ENCODE measurements around the gene NFE2. TPM values are rescaled to one million over a fixed set of nuclear protein-coding genes. Genes with fewer than 3 reads are reported as not detected.

NFE2 gene
- polyA plus RNA-seq, 1 donor, result 1.5 TPM

DNA sequence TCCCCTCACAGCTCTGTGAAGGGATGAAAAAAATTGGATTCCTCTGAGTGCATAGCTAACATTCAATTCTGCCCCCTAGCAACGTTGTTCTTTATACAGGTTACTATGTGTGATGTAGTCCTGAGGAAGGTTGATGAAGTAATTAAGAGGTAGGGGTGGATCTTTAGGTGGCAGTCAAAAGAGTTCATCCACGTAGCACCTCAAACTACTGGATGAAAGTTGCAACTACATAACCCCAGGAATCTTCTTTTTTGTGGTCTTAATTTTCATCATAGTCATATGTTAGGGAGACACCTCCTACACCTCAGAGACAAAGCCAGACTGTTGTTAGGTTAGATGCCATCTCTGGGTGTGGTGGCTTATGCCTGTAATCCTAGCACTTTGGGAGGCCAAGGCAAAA, 10.2 kb upstream of the NFE2 start:
- DNase-seq, result no peak

DNA sequence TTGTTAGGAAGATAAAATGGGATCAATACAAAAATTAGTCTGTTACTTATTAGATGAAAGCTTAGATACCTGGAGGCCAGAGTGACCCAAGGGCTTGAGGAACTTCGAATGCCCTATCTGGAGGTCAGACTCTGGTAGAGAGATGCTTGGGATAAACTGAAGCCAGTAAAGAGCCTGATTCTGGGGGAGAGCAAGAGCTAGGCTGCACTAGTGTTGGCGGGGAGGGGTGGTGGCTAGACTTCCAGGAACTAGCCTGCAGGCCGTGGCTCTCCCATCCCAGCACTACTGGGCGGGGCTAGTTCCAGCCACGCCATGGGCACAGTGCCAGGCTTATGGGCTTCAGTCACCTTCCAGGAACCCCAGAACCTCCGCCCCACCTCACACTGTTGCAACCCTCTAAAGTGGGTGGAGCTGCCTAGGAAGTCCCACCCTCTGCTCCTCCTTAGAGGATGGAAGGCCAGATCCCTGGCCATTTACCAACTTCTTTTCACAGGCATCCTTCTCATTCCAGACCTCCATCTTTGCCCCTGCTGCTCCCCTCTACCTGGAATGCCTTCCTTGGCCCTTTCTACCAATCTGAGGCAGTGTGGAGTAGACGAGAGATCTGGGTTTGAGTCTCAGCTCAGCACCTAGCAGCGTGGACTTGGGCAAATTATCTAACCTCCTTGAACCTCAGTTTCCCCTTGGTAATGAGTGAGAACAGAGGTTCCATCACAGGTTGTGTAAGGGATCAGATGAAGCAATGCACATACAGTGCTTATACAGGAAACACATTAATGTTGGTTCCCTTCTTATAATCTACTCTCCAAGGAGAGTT, 6.3 kb upstream of the NFE2 start:
- DNase-seq, result no peak

DNA sequence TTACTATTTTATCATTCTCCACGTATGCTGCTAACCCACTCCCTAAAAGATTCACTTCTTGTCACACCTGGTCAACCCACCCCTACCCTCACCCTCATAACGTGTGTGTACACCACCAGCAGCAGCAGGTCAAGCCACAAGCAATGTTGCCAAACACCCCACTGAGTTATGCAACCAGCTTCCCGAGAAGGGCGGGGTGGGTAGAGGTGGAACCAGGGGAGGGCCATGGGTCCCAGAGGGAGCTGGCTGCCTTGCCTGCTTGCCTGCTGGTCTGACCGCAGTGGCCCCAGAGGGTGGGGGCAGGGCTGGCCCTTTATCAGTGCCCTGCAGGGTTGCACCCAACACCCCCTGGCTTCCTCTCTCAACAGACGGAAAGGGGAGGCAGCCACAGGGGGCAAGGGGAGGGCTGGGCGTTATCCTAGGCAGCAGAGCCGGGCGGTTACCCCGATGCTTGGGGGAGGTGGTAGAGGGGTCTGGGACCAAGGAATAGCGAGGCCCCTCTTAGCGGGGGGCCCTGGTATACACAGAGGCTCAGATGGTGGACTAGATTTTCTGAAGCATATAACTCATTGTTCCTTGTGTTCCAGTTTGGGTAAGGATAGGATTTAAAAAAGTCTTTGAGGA, 3.5 kb upstream of the NFE2 start:
- DNase-seq, result no peak

DNA sequence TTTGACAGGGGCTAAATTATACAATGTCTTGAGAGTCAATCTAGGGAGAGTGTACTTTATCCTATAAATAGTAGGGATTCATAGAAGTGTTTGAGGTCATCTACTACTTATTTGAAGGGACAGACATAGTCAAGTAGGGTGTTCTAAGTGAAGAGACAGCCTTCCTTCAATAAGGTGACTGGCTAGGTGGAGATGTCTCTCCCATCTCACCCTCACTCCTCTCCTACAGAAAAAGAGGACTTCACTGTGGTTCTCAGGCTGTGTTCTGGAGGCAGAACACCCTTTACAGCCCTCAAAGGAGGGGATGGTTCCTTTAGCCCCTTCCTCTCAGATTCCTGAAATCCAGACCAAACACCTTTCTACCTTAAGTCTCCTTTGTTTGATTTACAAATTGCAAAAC, 2.8 kb upstream of the NFE2 start:
- no peak for DNase-seq

DNA sequence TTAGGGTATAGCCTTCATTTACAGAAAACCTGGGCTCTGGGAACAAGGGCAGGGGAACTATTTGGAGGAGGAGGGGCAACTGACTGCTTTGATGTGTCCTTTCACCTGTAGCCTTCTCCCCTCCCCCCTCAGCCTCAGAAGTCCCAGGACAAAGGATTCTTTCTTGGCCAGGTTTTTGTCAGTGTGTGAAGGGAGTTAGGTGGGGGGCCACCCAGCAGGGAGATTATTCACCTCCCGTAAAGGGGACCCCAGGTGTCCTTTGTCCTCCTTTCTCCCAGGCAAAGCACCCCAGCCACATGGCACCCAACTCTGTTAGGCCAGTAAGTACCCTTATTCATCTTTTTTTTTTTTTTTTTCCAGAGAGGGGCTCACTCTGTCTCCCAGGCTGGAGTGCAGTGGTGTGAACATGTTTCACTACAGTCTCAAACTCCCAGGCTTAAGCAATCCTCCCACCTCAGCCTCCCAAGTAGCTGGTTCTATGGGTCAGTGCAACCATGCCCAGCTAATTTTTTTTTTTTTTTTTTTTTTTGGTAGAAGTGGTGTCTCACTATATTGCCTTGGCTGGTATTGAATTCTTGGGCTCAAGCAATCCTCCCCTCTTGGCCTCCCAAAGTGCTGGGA, 723 bp upstream of the NFE2 start:
- no peak for DNase-seq

DNA sequence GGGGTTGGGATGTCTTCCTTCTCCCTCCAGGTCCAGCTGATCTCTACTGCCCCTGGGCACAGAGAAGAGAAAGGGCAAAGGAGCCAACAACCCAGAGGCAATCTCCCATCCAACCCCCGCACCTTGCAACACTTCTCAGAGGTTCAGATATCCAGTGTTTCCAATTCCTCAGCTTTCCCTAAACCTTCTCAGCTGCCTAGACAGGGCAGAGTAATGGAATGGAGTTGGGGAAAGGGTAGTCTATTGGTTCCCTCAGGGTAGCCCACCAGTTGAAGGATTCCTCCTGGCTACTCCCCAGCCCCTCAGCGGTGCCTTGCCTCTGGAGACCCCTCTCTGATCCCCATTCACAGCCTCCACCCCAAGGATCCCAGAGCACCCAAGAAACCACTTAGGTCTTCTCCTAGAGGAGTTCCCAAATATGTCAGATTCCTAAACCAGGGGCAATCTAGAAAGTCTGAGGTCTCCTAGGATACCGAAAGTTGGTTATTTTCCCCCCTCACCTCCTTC, 537 bp downstream of the NFE2 start:
- no peak for DNase-seq

DNA sequence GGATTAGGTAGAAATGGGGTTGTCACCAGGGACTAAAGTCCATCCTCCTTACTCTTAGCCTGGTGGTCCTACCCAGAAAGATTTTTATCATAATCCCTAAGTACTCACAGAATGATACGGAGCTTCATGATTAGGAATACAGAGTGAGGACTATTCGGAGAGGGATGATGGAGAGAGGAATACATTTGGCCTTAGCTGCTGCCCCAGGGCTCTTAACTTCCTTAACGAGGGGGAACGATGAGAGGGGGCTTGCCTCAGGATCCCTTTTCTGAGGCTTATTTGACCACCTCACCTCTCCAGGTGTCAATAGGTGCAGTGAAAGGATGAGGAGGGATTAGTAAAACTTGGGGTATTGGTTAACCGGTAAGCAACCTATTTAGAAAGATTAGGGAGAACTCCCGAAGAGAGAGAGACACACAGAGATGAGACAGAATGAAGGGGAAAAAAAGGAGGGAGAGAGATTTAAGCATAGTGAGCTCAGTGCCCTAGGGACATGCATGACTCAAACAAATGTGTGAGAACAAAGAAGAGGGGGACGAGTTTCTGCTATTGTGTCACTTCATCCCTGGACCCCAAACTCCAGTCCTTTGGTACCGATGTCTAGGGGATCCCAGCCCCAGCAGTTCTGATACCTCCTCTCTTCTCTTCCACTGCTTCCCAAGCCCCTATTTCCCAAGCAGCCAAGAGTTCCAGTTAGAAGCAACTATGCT, 1.1 kb downstream of the NFE2 start:
- DNase-seq, result no peak

DNA sequence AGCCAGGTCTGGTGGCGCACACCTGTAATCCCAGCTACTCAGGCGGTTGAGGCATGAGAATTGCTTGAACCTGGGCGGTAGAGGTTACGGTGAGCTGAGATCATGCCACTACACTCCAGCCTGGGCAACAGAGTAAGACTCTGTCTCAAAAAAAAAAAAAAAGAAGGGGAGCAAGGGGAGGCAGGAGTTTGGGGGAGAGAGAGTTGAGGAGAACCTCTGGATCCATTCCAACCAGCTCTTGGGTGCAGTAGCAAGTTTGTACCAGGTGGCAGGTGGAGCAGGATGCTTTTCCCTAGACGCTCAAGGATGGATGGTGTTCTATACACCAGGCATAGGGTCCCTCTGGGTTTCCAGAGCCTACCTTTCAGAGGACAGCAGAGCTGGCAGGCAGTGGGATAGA, 1.9 kb downstream of the NFE2 start:
- no peak for DNase-seq

DNA sequence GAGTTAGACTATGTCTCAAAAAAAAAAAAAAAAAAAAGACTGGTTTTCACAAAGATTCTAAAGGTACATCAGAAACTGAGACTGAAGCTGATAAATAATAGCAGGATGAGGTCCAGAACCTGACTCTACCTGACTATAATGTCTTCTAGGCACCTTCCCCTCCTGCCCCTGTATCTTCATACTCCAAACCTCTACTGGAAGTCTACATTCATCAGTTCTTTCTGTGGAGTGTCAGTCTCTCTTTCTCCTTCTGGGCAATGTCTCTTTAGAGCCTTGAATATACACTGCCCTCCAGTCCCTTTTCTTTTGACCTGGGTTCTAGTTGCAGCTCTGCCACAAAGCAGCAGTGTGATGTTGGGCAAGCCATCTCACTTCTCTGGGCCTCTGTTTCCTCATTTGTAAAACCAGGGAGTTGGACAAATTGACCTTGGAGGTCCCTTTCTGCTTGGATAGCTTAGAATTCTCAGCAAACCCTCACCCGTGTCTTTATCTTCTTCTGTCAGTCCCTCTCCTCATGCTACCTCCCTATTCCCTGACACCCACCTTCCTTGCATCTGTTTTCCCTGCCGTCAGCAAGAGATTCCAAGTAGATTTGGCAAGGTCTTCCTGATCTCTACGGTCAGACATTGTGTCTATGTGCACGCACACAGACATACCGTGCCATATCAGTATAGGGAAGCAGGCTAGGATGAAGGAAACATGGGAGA, 4.3 kb downstream of the NFE2 start:
- no peak for DNase-seq

DNA sequence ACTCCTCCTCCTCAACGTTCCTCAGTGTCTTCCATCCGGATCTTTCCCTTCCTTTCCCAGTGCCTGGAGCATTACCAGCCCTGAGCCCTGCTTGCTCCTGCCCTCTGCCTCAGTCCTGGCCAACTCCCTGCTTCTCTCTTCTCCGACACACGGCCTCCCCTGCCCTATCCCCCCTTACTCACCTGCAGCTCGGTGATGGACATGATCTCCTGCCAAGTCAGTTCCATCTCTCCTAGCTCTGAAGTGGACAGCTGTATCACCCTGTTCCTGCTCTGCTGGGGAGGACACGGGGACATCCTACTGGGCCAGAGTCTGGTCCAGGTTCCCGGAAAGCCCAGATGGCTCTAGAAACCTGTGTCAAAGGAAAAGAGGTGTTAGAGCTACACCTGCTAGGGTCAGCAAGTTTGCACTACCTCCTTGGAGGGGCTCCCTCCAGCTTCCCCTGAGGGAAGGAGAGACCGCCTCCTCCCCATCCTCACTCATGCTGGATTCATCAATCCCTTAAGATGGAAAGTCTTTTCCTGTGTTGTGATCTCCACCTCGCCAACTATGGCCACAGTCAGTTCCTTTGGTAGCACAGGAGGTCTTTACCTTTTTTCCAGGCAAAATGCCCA, 5.8 kb downstream of the NFE2 start:
- no peak for DNase-seq

DNA sequence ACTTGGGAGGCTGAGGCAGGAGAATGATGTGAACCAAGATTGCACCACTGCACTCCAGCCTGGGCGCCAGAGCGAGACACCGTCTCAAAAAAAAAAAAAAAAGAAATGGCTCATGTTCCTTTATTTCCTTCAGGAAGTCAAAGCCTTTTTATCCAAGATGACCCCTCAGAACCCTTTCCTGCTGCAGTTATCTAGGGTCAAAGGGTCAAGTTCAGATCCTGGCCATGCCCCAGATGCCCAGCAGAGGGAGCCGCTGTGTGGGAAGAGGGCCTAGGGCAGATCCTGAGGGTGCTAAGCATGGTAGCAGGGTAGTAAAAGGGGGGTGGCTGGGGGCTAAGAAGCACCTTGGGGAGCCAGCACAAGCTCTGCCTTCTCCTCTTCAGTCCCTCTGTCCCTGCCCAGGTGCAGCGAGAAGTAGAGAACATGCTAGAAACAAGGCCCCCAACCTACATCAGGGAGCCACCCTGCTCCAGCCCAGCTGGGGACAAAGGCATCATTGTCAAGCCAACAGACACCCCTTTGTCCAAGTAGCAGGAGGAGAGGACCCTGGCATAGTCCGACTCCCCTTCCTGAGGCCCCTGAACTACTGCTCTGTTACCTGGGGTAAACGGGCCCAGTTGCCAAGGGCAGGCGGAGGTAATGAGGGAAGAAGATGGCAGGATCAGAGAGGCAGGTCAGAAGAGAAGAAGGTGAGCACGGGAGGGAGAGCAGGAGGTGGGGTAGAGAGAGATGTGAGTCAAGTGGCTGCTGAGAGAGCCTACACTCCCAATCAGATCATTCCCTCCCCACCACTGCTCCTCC, 6.5 kb downstream of the NFE2 start:
- DNase-seq, result no peak

DNA sequence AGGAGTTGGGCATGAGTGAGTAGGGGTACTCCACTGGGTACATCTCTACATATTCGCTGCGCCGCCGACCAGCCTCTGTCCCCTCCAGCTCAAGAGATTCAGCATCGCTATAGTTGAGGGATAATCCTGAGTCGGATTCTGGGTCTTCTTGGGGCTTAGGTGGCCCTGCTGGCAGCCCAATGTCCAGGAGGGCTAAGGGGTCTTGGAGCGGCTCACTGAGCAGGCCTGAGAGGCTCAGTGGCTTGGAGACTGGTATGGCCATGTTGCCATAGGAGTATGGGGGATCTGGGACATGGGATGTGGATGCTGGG, 7.9 kb downstream of the NFE2 start:
- no peak for DNase-seq

DNA sequence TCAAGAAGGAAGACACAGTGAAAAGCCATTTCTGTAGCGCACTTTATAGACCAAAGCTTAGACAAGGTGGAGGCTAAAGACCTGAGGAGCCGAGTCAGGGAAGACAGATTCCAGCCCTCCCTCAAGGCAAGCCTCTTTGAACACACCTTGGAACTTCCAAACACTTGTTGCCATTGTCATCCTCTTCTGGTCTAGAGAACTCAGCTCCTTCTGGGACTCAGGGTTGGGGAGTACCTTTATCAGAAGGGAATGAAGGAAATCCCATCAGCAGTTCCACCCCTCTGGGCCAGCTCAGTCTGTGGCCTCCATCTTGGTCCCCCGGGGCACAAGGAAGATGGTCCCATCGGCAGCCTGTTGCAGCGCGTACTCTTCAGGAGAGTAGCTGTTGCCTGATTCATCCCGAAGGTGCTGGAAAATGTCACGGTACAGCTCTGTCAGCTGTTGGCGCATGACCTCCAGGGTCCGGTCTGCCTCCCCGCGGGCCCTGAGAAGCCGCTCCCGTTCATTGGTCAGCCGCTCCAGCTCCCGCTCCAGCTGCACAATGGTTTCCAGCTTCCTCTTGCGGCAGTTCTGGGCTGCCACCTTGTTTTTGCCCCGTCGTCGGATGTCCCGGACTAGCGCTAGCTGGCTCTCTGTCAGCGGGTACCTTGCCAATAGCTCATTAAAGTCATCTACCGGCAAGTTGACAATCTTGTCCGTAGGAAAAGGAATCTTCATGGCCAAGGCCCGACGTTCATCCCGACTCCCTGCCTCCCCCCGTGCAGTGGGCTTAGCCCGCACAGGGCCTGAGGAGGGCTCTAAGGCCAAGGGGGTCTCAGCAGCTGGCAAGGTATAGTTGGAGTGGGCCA, 8.5 kb downstream of the NFE2 start:
- DNase-seq, result no peak

DNA sequence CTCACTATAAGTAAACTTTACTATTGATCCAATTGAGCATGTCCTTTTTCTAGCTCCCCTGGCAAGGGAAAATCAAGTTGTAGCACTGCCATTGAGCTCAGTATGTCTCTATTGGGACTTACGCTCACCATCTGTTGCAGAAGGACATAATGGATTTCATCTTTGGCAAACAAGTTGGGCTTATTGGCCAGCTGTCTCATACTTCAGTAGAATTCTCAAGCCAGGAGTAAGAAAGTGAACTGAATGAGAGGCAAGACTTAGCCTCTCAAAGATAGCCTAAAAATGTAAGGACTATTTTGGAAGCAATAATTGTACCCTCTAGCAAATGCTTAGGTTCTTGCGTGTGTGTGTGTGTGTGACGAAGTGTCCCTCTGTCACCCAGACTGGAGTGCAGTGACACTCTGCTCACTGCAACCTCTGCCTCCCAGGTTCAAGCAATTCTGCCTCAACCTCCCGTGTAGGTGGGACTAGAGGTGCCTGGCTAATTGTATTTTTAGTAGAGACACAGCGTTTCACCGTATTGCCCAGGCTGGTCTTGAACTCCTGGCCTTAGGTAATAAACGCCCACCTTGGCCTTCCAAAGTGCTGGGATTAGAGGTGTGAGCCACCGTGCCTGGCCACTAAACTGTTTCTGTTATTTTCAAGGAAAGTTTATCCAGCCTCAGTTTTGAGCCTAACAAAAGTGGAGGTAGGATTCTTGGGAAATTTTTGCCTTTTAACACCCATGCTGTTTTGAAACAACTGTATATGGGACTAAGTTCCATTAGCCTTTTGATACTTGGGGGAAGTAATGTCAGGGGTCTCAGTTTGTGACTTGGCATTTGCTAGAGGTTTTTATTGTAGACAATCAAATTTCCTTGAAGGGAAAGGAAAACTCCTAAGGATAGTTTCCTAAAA, 13.3 kb downstream of the NFE2 start:
- DNase-seq, result no peak

DNA sequence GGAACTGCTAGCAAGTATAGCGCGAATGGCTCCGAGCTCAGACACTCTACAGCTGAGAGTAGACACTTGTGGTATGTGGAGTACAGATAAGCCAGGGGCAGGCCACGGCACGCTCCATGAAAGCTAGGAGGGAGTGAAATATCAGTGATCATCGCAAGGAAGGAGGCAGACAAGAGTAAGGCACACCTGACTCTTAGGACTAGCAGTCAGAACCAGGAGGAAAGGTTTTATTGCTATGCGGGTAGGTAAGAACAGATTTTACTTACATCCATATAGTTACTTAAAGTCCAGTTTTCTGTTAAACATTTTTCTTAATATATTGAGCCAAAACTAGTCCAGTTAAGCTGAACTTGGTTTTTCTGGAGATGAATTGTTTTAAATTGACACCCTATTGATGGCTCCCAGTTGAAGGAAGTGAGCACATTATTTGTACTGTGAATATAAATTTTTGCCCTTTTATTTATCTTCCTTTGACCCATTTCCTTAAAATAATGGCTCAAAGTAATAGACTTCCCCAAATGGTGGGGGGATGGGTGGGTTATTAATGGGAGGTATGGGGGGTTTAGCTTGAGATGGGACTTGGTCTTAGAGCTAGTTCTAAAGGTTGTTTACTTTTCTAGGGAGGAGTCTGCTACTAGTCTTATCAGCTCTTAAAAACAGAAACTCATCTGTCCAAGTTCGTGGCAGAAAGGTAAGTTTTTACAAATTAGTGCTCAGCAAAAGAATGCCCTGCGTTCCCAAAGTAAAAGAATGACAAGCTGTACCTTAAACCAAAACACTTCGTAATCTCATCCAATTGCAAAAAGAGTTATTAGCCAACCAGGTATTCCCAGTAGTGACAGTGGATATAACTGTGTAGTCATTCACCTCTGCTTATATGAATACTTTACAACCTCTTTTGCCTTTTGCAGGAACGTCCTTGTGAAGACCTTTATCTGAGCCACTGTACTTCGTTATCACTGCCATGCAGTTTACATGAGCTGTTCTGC, 14.5 kb downstream of the NFE2 start:
- DNase-seq, result no peak

DNA sequence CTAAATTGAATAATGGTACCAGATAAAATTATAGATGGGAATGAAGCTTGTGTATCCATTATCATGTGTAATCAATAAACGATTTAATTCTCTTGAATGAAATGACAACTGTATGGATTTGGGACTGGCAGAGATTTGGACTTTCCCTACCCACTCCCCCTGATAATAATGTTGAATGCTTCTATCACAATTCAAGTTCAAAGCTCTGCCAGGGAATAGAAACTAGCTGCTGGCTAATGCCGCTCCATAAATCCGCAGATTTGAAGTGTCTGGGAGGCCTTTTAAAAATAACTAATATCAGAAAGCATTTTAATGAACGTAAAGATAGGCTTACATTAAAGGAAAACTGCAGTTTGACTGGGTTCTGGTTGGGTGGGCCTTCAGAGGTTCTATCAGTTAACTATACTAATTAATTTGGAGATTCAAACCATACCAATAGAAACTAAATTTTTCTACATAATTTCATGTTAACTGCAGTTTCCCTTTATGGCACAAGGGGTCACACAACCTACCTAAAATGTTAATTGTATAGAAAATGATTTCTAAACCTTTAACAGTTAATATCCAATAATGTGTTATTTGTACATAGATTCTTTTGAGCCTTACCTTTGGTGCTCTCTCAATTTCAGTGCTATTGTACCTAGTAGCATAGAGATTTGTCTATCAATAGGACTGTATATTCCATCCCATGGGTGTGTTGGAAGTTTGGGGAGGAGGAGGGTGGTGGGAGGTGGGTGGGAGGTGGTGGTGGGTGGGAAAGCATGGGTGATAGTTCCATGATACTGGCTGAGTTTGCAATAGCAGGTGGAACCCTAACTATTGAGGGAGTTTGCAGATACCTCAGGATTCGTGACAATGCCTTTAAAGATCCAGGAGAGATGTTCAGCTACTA, 15.4 kb downstream of the NFE2 start:
- DNase-seq, result no peak

All from left kidney (tissue), 2 donors.